KOPT-K1 (cell line): ENCODE data around the gene SARM1.

Experiments
- H3K27ac ChIP-seq: fragments of 200-600 bp; sonication (generic); 2 replicates; pipeline ENCODE4 v1.5.1; 2016; ENCODE audit warnings: antibody characterized with exemption, mild to moderate bottlenecking, low read depth, low read length; ENCODE audit not compliant: poor library complexity, severe bottlenecking
- H3K36me3 ChIP-seq: fragments of 200-600 bp; sonication (generic); 2 replicates; pipeline ENCODE4 v1.5.1; 2017; ENCODE audit warnings: antibody characterized with exemption, mild to moderate bottlenecking, low read length, moderate library complexity; ENCODE audit not compliant: insufficient read depth
- H3K9me3 ChIP-seq: fragments of 200-600 bp; sonication (generic); 2 replicates; pipeline ENCODE4 v1.5.1; 2017; ENCODE audit warnings: antibody characterized with exemption, low read length, mild to moderate bottlenecking; ENCODE audit not compliant: insufficient read depth, poor library complexity, severe bottlenecking

The SARM1 gene

DNA sequence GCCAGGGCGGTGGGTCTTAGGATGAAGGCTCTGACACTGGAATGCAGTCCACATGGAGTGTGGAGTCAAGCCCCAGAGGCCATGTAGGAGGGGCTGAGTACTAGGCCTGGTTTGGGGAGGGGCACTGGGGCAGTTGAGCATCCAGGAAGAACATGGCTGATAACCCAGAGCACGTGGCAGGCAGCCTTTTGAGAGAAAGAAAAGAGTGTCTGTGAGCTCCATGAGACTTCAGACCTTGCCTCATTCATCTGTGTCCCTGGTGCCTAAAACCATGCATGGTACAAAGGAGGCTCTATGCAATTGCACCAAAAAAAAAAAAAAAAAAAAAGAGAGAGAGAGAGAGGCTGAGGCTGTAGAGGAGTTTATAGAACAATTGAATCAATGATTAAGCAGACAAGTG is 19.9 kb downstream of the SARM1 start:
- peaks cover 48% of the 10 kb centered on the region for H3K36me3 ChIP-seq
- no peak overlapping the region for H3K27ac ChIP-seq
- H3K9me3 ChIP-seq, result no peaks in the 10 kb centered on the region

GRCh38 chr17:28392491-28392890 is 21.0 kb downstream of the SARM1 start:
- no peaks in the 10 kb centered on the region for H3K9me3 ChIP-seq
- peaks cover 47% of the 10 kb centered on the region for H3K36me3 ChIP-seq
- no peak overlapping the region for H3K27ac ChIP-seq

GRCh38 chr17:28394337-28395116 is 23.0 kb downstream of the SARM1 start:
- H3K36me3 ChIP-seq, result peaks cover 32% of the 10 kb centered on the region; the same call in 1 of the 2 replicates
- no peak overlapping the region for H3K27ac ChIP-seq
- no peaks in the 10 kb centered on the region for H3K9me3 ChIP-seq

GRCh38 chr17:28395426-28395825 is 23.9 kb downstream of the SARM1 start:
- H3K27ac ChIP-seq, result no peak overlapping the region
- no peaks in the 10 kb centered on the region for H3K9me3 ChIP-seq
- H3K36me3 ChIP-seq, result peaks cover 29% of the 10 kb centered on the region; the same call in 1 of the 2 replicates

GRCh38 chr17:28395968-28396367 is 24.5 kb downstream of the SARM1 start:
- Histone ChIP-seq H3K9me3 (no peaks in the 10 kb centered on the region), H3K36me3 (peaks cover 24% of the 10 kb centered on the region; the same call in 1 of the 2 replicates), H3K27ac (no peak overlapping the region)

- no peak overlapping the region for H3K27ac ChIP-seq
- no peaks in the 10 kb centered on the region for H3K9me3 ChIP-seq
- H3K36me3 ChIP-seq, result peaks cover 16% of the 10 kb centered on the region; the same call in 1 of the 2 replicates
Measured at GRCh38 chr17:28396635-28397239, 25.2 kb downstream of the SARM1 start.

DNA sequence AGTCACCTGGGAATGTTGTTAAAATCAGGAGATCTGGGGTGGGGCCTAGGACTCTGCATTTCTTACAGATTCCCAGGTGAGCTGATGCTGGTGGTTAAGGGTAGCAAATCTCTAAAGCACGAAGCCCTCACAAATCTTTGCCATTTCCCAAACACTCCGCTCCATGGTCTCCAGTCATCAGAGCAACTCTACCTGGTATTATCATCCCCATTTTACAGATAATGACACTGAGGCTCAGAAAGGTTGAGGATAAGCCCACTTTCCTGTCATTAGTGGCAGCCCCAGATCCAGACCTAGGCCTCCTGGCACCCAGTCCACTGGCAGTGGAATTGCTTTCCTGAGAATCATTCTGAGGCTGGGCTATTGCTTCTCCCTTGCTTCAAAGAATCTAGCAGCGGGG is 25.8 kb downstream of the SARM1 start:
- Histone ChIP-seq H3K27ac (no peak overlapping the region), H3K9me3 (no peaks in the 10 kb centered on the region), H3K36me3 (peaks cover 16% of the 10 kb centered on the region; the same call in 1 of the 2 replicates)

DNA sequence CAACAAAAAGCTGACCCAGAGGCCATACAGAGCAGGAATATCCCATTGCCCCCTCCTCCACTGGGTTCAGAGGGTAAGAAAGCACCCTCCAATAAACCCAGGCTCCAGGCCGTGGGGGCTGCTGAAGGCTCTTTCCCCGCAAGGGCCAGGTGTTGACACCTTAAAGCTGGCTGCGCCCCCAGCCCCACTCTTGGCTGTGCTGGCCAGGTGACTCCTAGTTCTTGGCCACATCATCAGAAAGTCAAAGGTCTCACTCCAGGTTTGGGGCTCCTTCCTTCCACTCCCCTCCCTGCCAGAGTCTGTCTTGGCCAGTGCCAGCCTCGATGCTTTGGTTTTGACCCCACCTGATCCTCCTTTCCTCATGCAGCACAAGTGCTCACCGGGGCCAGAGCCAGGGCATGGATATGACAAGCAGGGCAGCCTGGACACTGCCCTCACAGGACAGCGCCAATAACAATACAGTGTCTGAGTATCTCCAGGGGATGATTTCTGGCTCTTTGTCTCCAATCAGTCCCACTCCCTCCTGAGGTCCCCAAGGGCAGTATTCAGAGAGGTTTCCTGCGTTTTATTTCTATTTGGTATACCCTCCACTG is 26.3 kb downstream of the SARM1 start:
- Histone ChIP-seq H3K36me3 (peaks cover 11% of the 10 kb centered on the region; the same call in 1 of the 2 replicates), H3K9me3 (no peaks in the 10 kb centered on the region), H3K27ac (no peak overlapping the region)

DNA sequence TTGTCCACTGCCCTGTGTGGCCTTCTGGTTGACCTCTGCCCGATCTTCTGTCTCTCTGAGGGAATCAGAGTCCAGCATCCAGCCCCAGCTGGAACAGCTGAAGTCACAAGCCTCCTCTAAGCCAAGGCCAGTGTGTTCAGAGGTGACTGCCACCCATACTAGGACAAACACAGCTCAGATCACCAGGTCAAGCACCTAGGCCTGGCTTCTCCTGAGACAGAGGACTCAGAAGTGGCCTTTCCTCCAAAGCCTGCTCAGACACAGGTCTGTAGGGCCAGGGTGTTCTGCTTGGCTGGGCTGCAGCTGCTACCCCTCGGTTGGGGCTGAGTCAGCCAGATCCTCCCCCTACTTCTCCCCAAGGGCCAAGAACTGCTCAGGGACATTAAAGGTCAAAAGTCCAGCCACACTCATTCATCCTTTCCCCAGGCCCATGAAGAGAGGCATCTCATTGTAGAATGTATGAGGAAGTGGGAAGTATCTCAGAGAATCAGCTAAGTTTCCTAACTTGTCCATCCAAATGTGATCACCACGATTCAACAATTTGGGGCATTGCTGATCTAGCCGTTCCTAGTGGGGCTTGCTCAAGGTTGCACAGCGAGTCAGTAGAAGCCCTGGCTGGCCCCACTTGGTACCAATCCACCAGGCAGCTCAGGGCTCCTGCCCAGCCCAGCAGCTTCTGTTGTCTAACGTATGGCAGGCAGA is 26.9 kb downstream of the SARM1 start:
- no peaks in the 10 kb centered on the region for H3K9me3 ChIP-seq
- peaks cover 11% of the 10 kb centered on the region; the same call in 1 of the 2 replicates for H3K36me3 ChIP-seq
- no peak overlapping the region for H3K27ac ChIP-seq

GRCh38 chr17:28399808-28400207 is 28.3 kb downstream of the SARM1 start:
- no peaks in the 10 kb centered on the region for H3K9me3 ChIP-seq
- H3K36me3 ChIP-seq, result no peaks in the 10 kb centered on the region; the same call in 1 of the 2 replicates
- no peak overlapping the region for H3K27ac ChIP-seq

DNA sequence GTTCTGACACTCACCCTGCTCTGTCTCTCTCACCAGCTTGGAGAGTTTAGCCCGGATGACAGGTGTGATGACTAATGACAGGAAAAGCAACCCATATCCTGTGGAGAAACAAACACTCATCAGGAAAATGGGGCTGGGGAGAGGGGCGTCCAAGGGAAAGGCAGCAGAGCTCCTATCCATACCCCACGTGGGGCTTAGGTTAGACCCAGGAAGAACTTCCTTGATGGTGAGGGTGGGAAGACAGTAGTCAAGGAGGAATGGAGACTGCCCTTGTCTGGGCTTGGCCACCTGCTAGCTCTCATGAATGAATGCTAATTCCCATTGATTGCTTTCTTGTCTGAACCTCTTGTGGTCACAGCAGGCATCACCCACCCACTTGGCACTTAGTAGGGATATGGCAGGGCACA is 30.7 kb downstream of the SARM1 start:
- Histone ChIP-seq H3K36me3 (no peaks in the 10 kb centered on the region; the same call in 1 of the 2 replicates), H3K9me3 (no peaks in the 10 kb centered on the region), H3K27ac (no peak overlapping the region)

DNA sequence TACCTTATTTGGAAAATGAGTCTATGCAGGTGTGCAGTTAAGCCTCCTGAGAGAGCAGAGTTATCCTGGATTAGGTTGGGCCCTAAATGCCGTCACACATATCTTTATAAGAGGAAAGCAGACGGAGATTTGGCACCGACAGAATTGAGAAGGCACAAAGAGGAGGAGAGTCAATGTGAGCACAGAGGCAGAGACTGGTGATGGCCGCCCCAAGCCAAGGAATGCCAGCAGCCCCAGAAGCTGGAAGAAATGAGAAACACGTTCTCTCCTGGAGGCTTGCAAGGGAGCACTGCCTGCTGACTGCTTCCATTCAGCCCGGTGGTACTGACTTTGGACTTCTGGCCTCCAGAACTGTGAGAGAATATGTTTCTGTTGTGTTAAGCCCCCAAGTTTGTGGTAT is 31.4 kb downstream of the SARM1 start:
- no peaks in the 10 kb centered on the region for H3K36me3 ChIP-seq
- H3K9me3 ChIP-seq, result no peaks in the 10 kb centered on the region
- no peak overlapping the region for H3K27ac ChIP-seq

DNA sequence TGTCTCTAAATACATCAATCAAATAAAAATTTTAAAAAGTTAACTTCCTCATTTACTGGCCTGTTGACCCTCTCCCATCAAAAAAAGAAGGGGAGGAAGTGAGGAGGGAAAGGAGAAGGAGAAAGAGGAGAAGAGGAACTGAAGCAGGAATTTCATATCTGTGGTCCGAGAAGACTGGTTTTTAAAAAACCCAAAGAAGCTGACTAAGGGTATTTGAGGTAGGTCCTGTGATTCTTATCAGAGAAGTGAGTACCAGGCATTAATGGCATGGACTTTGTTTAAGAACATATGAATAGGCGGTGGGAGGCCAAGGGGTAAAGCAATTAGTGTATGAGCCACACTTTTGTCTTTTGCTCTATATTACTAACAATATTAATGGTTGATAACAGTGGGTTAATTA is 32.5 kb downstream of the SARM1 start:
- Histone ChIP-seq H3K36me3 (no peaks in the 10 kb centered on the region), H3K27ac (no peak overlapping the region), H3K9me3 (no peaks in the 10 kb centered on the region)

- Histone ChIP-seq H3K9me3 (no peaks in the 10 kb centered on the region), H3K36me3 (no peaks in the 10 kb centered on the region), H3K27ac (no peak overlapping the region)
Measured at GRCh38 chr17:28404461-28404811, 32.9 kb downstream of the SARM1 start.
